Small intestine (tissue), 7 donors: ENCODE measurements around the gene ATF7IP2. TPM values are rescaled to one million over a fixed set of nuclear protein-coding genes. Genes with fewer than 3 reads are reported as not detected.
A peak's percentile ranks its signal among the peaks of the same experiment; 100 is the strongest.
"Not testable (repeated sequence)": the region's sequence is repeated elsewhere in the genome, so short reads cannot be mapped to it uniquely, and the experiment has no call there.

Experiments
- DNase-seq, 2 donors: peaks; one replicate each; pipeline versions ENCODE4 v3.0.0 to v3.0.0-alpha.2; 2013
- FAIRE-seq: peaks from 2 replicates; lab custom pipeline; 2012; peaks lifted over from hg19 to GRCh38; lab: Jason Lieb, UNC
- H3K27ac ChIP-seq, 3 donors: one replicate each; pipeline ENCODE4 v1.5.1; 2013; ENCODE audit warnings: low read length in 2 of 3, mild to moderate bottlenecking in 2 of 3, control low read depth in 1 of 3, inconsistent platforms in 1 of 3, low read depth in 1 of 3, moderate library complexity in 1 of 3
- H3K27me3 ChIP-seq, 3 donors: one replicate each; pipeline ENCODE4 v1.6.1; 2013; ENCODE audit warnings: low read length in 3 of 3, inconsistent platforms in 1 of 3; ENCODE audit not compliant: control insufficient read depth in 3 of 3, insufficient read depth in 3 of 3
- H3K36me3 ChIP-seq, 3 donors: one replicate each; pipeline ENCODE4 v1.6.1; 2013; ENCODE audit warnings: low read length in 3 of 3, inconsistent platforms in 1 of 3, low read depth in 1 of 3, mild to moderate bottlenecking in 1 of 3, moderate library complexity in 1 of 3; ENCODE audit not compliant: control insufficient read depth in 3 of 3, insufficient read depth in 2 of 3
- H3K4me1 ChIP-seq, 3 donors: one replicate each; pipeline ENCODE4 v1.6.1; 2013; ENCODE audit warnings: low read length in 2 of 3, inconsistent platforms in 1 of 3, low read depth in 1 of 3, mild to moderate bottlenecking in 1 of 3, moderate library complexity in 1 of 3; ENCODE audit not compliant: control insufficient read depth in 3 of 3, insufficient read depth in 2 of 3
- H3K4me3 ChIP-seq, 3 donors: one replicate each; pipeline ENCODE4 v1.5.1; 2013; ENCODE audit warnings: low read length in 3 of 3, control low read depth in 1 of 3, inconsistent platforms in 1 of 3, low read depth in 1 of 3, mild to moderate bottlenecking in 1 of 3, moderate library complexity in 1 of 3
- H3K9me3 ChIP-seq, 2 donors: one replicate each; pipeline ENCODE4 v1.6.1; 2013; ENCODE audit warnings: low read depth in 1 of 2, low read length in 1 of 2; ENCODE audit not compliant: control insufficient read depth in 2 of 2, insufficient read depth in 1 of 2
- WGBS, 3 donors: extraction: QIAGEN DNeasy Blood & Tissue Kit; methylation state at CpG; one replicate each; pipeline ENCODE4 v1.1.7; 2013; 5-methylcytosine and 5-hydroxymethylcytosine counted together
- polyA plus RNA-seq, 4 donors: library from polyadenylated mRNA; stranded (reverse) in 3 of 4; unstranded in 1 of 4; fragments of 200-250 nt in 3 of 4; fragments of 120-200 nt in 1 of 4; gene quantifications; one replicate each; pipeline versions ENCODE4 v1.2.1 to v1.2.3, GENCODE V29; 2013
- donor health status: healthy with polysubstance abuse.
- donor health status: control.
- donor health status: control.
- donor health status: Bipolar disorder and iron deficiency.
- donor health status: healthy.

Gene ATF7IP2
- polyA plus RNA-seq, 4 donors = 9.6 to 58.2 (median 23.7) TPM

DNA sequence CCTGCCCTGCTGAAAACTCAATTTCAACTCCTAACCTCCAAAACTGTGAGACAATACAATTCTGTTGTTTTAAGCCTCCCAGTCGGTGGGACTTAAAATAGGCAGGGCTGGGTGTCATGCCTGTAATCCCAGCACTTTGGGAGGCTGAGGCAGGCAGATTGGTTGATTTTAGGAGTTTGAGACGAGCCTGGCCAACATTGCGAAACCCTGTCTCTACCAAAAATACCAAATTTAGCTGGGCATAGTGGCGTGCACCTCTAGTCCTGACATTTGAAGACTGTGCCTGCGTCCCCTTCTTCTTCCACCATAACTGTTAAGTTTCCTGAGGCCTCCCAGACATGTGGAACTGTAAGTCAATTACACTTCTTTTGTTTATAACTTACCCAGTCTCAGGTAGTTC is 36.0 kb upstream of the ATF7IP2 start:
- no peaks in the 10 kb centered on the region for H3K36me3 ChIP-seq
- FAIRE-seq = no peak
- no peak overlapping the region for H3K4me3 ChIP-seq
- H3K9me3 ChIP-seq = peaks cover 0 to 6% of the 10 kb centered on the region in 2 donors
- no peaks in the 10 kb centered on the region for H3K4me1 ChIP-seq
- 84 to 86% (median 85%) methylated on average over 5 of the region's 5 CpGs for WGBS, 3 donors
- no peak for DNase-seq
- H3K27ac ChIP-seq = no peak overlapping the region
- H3K27me3 ChIP-seq = no peaks in the 10 kb centered on the region

DNA sequence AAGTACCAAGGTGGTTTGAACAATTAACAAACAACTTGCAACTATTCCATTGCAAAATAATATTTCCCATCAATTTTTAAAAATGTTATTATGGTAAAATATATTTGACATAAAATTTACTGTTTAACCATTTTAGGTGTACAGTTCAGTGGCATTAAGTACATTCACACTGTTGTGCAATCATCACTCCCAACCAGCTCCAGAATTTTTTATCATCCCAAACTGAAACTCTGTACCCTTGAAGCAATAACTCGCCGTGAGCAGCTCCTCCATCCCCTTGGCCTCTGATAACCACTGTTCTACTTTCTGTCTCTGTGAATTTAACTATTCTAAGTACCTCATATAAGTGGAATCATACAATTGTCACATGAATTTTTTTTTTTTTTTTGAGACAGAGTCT is 33.6 kb upstream of the ATF7IP2 start:
- no peak for FAIRE-seq
- WGBS, 3 donors = 28 to 70% (median 63%) methylated on average over 2 of the region's 2 CpGs
- H3K36me3 ChIP-seq = no peaks in the 10 kb centered on the region
- peaks cover 0 to 20% of the 10 kb centered on the region in 2 donors for H3K9me3 ChIP-seq
- DNase-seq = no peak
- H3K27me3 ChIP-seq = no peaks in the 10 kb centered on the region
- no peak overlapping the region for H3K4me3 ChIP-seq
- H3K27ac ChIP-seq = no peak overlapping the region
- H3K4me1 ChIP-seq = no peaks in the 10 kb centered on the region

DNA sequence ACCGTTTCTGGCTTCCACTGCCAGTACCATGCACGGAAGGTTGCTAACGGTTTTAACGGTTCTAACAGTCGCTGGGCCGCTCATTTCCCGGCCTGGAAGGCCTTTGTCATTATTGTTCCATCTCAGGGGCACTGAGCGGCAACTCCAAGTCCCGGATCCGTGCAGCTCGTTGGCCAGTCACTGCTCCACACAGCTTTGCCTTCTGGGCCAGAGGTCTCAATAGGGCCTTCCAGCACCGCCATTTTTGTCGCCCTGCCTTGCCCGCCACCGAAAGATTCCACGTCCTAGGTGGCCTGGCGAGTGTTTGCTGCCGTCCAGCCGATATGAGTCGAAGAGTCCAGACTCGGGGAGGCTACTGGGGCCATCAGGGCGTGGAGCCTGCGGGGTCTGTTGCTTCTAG is 30.3 kb upstream of the ATF7IP2 start:
- H3K4me1 ChIP-seq = no peaks in the 10 kb centered on the region
- no peak for FAIRE-seq
- no peaks in the 10 kb centered on the region for H3K27me3 ChIP-seq
- no peak overlapping the region for H3K4me3 ChIP-seq
- 94 to 97% (median 96%) methylated on average over 23 of the region's 23 CpGs for WGBS, 3 donors
- no peaks in the 10 kb centered on the region for H3K36me3 ChIP-seq
- H3K27ac ChIP-seq = no peak overlapping the region
- no peak for DNase-seq
- peaks cover 0 to 20% of the 10 kb centered on the region in 2 donors for H3K9me3 ChIP-seq

DNA sequence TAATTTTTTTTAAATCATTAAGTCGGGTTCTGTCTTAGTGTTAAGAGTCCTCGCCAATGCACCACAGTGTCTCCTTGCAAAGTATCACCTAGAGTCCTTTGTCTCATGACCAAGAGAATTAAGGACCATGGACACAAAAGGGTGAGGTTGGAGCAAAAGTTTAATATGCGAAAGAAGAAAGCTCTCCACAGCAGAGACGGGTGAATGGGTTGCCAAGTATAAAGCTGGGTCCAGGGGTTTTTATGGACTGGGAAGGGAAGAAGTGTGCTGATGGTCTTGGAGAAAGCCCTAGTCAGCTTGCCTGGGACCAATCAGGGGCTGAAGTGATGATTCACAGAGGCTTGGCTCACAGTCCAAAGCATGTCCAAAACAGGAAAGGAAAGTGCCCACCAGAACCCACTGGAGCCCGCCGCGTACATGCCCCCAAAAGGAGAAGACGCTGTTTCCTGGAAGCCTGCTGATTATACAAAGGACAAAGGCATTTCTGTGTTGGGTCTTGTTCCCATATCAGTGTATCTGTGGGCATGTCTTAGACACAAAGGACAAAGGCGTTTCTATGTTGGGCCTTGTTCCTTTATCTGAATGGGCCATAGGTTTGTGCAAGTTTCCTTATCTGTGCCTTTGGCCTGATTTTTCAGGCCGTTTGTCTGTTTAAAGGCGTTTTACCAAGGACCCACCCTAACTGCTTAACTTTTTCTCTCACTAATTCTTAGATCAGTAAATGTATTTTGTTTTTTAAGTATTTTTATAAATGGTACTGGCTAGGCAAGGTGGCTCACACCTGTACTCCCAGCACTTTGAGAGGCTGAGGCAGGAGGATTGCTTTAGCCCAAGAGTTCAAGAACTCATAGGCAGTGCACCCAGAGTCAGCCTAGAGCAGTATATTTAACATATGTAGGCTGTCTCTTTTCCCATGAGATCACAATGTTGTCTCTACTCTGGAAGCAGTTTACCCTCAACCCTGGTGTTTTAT is 28.7 kb upstream of the ATF7IP2 start:
- 63 to 77% (median 76%) methylated on average over 9 to 11 of the region's 11 CpGs for WGBS, 3 donors
- peaks cover 0 to 4% (median 0%) of the 10 kb centered on the region in 3 donors for H3K4me1 ChIP-seq
- H3K4me3 ChIP-seq = no peak overlapping the region
- no peaks in the 10 kb centered on the region for H3K36me3 ChIP-seq
- no peaks in the 10 kb centered on the region for H3K27me3 ChIP-seq
- peaks cover 0 to 20% of the 10 kb centered on the region in 2 donors for H3K9me3 ChIP-seq
- H3K27ac ChIP-seq = peak overlapping the region in 1 of 3 donors; percentile 35
- FAIRE-seq (no peak), DNase-seq (peak in 1 of 2 donors; percentile 31)

DNA sequence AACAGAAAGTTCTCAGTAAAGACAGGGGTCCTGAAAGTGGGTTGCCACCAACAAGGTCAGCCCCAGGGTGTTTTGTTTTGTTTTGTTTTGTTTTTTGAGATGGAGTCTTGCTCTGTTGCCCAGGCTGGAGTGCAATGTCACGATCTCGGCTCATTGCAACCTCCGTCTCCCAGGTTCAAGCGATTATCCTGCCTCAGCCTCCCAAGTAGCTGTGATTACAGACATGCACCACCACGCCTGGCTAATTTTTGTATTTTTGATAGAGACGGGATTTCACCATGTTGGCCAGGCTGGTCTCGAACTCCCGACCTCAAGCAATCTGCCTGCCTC is 24.1 kb upstream of the ATF7IP2 start:
- H3K27me3 ChIP-seq, FAIRE-seq, H3K4me3 ChIP-seq, H3K36me3 ChIP-seq, H3K9me3 ChIP-seq, DNase-seq, H3K4me1 ChIP-seq: not testable (repeated sequence)
- 94 to 97% (median 96%) methylated on average over 8 of the region's 8 CpGs for WGBS, 3 donors
- peak overlapping the region in 1 of 3 donors; percentile 46 for H3K27ac ChIP-seq

DNA sequence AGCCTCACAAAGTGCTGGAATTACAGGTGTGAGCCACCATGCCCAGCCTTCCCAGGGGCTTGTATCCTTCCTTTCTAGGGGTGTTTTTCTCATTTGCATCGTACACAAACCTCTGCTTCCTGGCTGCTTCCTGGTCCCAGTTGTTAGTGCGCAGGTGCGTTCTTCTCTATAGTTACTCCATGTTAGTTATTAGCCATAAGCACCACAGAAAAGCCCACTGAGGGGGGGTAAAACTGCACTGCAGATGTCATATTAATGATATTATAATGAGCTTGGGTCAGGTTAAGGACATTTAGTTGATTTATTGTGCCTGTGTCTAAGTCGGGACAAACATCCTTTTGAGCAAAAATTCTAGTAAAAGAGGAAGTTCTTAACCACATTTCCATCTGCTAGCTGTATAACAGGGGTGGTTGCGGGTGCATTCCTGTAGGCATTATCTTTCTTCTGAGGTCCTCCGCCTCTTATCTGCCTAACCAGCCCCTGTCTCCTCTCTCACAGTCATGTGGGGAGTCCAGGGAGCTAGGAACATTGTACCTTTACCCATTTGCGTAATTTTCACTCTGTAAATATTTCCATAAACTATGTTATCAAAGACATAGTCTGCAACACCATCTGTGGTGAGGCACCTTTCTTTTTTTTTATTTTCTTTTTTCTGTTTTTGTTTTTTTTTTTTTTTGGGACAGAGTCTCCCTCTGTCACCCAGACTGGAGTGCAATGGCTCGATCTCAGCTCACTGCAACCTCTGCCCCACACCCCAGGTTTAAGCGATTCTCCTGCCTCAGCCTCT is 23.6 kb upstream of the ATF7IP2 start:
- Histone ChIP-seq H3K27me3 (no peaks in the 10 kb centered on the region), H3K27ac (peak overlapping the region in 2 of 3 donors; percentile 46 to 58), H3K36me3 (no peaks in the 10 kb centered on the region), H3K4me1 (peaks cover 0 to 4% (median 0%) of the 10 kb centered on the region in 3 donors), H3K4me3 (no peak overlapping the region), H3K9me3 (no peaks in the 10 kb centered on the region)
- WGBS, 3 donors = 26 to 35% (median 35%) methylated on average over 9 of the region's 9 CpGs
- DNase-seq = peak; percentile 18 to 89
- FAIRE-seq = no peak

DNA sequence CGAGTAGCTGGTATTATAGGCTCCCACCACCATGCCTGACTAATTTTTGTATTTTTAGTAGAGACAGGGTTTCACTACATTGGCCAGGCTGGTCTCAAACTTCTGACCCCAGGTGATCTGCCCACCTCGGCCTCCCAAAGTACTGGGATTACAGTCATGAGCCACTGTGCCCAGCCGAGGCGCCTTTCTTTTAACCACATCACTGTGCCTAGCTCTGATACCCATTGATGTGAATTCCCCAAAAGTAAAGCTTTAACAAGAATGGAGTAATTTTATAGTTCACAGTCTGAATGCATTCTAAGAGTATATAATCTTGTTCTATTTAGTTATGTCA is 23.0 kb upstream of the ATF7IP2 start:
- H3K36me3 ChIP-seq, H3K4me1 ChIP-seq, H3K9me3 ChIP-seq, H3K27me3 ChIP-seq, H3K4me3 ChIP-seq, DNase-seq, H3K27ac ChIP-seq, FAIRE-seq: not testable (repeated sequence)
- 72 to 79% (median 77%) methylated on average over 4 of the region's 4 CpGs for WGBS, 3 donors

DNA sequence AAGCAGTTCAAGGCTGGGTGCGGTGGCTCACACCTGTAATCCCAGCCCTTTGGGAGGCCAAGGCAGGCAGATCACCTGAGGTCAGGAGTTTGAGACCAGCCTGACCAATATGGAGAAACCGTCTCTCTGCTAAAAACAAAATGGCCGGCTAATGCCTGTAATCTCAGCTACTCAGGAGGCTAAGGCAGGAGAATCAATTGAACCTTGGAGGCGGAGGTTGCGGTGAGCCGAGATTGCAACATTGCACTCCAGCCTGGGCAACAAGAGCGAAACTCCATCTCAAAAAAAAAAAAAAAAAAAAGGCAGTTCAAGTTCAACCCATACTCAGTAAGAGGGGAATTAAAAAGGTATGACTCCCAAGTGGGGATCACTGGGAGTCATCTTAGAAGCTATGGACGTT is 19.2 kb upstream of the ATF7IP2 start:
- DNase-seq, H3K27ac ChIP-seq, FAIRE-seq, H3K4me3 ChIP-seq, H3K9me3 ChIP-seq, H3K27me3 ChIP-seq, H3K4me1 ChIP-seq, H3K36me3 ChIP-seq: not testable (repeated sequence)
- WGBS, 3 donors = 94 to 96% (median 96%) methylated on average over 8 of the region's 8 CpGs
